ENCODE results near the gene ACTA2.

DNA sequence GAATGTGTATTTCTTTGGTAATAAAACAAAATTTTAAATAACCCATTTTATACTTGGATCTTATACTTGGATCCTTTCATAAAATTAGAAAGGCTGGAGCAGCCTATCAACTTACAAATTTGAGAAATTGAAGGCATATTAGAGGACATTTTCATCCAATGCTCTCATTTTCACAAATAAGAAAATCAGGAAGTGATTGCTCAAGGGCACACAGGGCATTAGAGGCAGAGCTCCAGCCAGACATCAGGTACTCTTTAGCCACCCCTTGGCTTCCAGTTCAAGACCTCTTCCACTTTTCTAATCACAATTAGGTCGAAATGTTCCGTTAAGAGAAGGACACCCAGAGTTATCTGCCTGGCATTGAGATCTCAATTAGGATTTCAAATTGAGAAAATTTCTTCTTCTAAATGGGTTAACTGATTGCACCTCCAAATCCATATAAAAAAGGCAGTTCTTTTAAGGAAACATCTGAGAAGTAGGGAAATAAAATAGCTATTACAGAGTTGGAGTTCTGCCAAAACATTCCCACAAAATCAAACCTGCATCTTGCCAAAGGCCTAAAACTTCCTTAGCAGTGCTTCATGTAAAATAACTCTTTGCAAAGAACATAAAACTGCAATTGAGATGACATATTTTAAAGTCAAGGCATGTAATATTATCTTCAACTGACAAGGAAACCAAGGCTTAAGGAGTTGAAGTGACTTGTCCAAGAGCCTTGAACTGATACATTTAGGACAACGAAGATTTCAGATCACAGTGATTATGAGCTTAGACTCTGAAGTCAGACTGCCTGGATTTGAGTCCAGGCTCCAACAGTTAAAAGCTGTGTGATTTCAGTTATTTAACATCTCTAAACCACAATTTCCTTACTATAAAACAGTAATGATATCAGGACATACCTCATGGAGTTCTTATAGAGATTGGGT, 2.4 kb downstream of the ACTA2 start:
- TF ChIP-seq, protein P1, sequence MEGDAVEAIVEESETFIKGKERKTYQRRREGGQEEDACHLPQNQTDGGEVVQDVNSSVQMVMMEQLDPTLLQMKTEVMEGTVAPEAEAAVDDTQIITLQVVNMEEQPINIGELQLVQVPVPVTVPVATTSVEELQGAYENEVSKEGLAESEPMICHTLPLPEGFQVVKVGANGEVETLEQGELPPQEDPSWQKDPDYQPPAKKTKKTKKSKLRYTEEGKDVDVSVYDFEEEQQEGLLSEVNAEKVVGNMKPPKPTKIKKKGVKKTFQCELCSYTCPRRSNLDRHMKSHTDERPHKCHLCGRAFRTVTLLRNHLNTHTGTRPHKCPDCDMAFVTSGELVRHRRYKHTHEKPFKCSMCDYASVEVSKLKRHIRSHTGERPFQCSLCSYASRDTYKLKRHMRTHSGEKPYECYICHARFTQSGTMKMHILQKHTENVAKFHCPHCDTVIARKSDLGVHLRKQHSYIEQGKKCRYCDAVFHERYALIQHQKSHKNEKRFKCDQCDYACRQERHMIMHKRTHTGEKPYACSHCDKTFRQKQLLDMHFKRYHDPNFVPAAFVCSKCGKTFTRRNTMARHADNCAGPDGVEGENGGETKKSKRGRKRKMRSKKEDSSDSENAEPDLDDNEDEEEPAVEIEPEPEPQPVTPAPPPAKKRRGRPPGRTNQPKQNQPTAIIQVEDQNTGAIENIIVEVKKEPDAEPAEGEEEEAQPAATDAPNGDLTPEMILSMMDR (conservative IDR thresholded peaks at IDR 0.05 in 1 of 2, IDR thresholded peaks at IDR 0.05 in 1 of 2; ENCODE audit: low read depth in 1 of 2, low read length in 2 of 2): no peak
- no peak for TF ChIP-seq EZH2 (IDR thresholded peaks at IDR 0.05; ENCODE audit: low read length, missing control alignments)

Data from fibroblast of lung (primary cell).